Measurements from ENCODE around the gene NT5C2. TPM values are rescaled to one million over a fixed set of nuclear protein-coding genes. Genes with fewer than 3 reads are reported as not detected.

NT5C2 gene
- total and polyA plus RNA-seq, 2 donors (not counting 3 experiments of a cell fraction or from before 2014, with no cell fraction given) = 47.2 to 69.9 TPM

- peaks cover 3% of the 10 kb centered on the region for H4K20me1 ChIP-seq (replicated peaks; ENCODE audit: control insufficient read depth, extremely low read depth, insufficient read depth, low read length)
Observed at GRCh38 chr10:103192451-103193106, 493 bp downstream of the NT5C2 start.

GRCh38 chr10:103192089-103192450 is 1.0 kb downstream of the NT5C2 start:
- FAIRE-seq (no peak), DNase-seq (ENCODE audit: low read depth, low spot score) (no peak)
- BruUV-seq (replicated peaks) = TSS peak; percentile 61
- Histone ChIP-seq H2AFZ (ENCODE audit: low read depth, low read length) (no peak overlapping the region), H3K9me3 (replicated peaks; ENCODE audit: control insufficient read depth, insufficient read depth, low read length) (no peaks in the 10 kb centered on the region), H3K4me1 (ENCODE audit: control insufficient read depth, extremely low read depth, insufficient read depth, low read length) (peaks cover 30% of the 10 kb centered on the region), H3K4me3 (replicated peaks in 1 of 3; ENCODE audit: insufficient read depth in 1 of 3, low read depth in 1 of 3, low read length in 3 of 3) (peak overlapping the region; percentile 61 to 95 (median 71)), H3K27ac (ENCODE audit: insufficient read depth, low read depth, low read length) (peak overlapping the region; percentile 80), H3K79me2 (ENCODE audit: control insufficient read depth, insufficient read depth, low read length) (peaks cover 53% of the 10 kb centered on the region), H3K27me3 (ENCODE audit: control insufficient read depth in 2 of 2, insufficient read depth in 2 of 2, low read length in 2 of 2) (no peaks in the 10 kb centered on the region), H4K20me1 (replicated peaks; ENCODE audit: control insufficient read depth, extremely low read depth, insufficient read depth, low read length) (peaks cover 4% of the 10 kb centered on the region), H3K9ac (replicated peaks; ENCODE audit: extremely low read depth, insufficient read depth, low read length) (peak overlapping the region; percentile 79), H3K4me2 (ENCODE audit: insufficient read depth, low read length) (peak overlapping the region; percentile 99), H3K36me3 (ENCODE audit: control insufficient read depth in 2 of 2, extremely low read depth in 1 of 2, insufficient read depth in 2 of 2, low read length in 2 of 2) (no peaks in the 10 kb centered on the region), H3K9me1 (replicated peaks; ENCODE audit: control insufficient read depth, extremely low read depth, insufficient read depth, low read length) (no peaks in the 10 kb centered on the region)
- ChIA-PET POLR2A (interaction anchor here (0.6 to 3.3 kb wide), 9 partner anchors 15 to 274 kb away, joined by 3 to 28 read pairs (median 6); partner anchors contain the start of gene CNNM2), CTCF (interaction anchor here (1.0 to 6.4 kb wide), 14 partner anchors 11 to 477 kb away, joined by 3 to 89 read pairs (median 5); partner anchors contain the start of genes ARL3, CNNM2, RPEL1 and SFXN2)
- TF ChIP-seq POLR2AphosphoS5 (IDR thresholded peaks at IDR 0.05; ENCODE audit: insufficient read depth, low read depth, low read length) = no peak
- no peak for TF ChIP-seq MYC (IDR thresholded peaks at IDR 0.05; ENCODE audit: low read depth, low read length)
- no peak for TF ChIP-seq GATA2 (IDR thresholded peaks at IDR 0.05; ENCODE audit: insufficient read depth, insufficient read length, low read depth, low read length)
- TF ChIP-seq EZH2 (IDR thresholded peaks at IDR 0.05; ENCODE audit: borderline replicate concordance, low read depth, low read length, severe bottlenecking) = no peak
- TF ChIP-seq MAX (IDR thresholded peaks at IDR 0.05; ENCODE audit: insufficient read depth, insufficient read length) = no peak
- TF ChIP-seq FOS (IDR thresholded peaks at IDR 0.05; ENCODE audit: borderline replicate concordance, insufficient read depth, low read length) = no peak
- TF ChIP-seq CTCF (IDR thresholded peaks at IDR 0.05; ENCODE audit: extremely low read depth in 1 of 2, insufficient read depth in 1 of 2, low read depth in 1 of 2, low read length in 2 of 2) = no peak
- no peak for TF ChIP-seq JUN (IDR thresholded peaks at IDR 0.05; ENCODE audit: borderline replicate concordance, insufficient read depth, insufficient read length, low read depth)
- TF ChIP-seq POLR2A (IDR thresholded peaks at IDR 0.05; ENCODE audit: low read depth, low read length) = no peak
- dilution Hi-C loops (cut with MboI; ENCODE audit: extremely low pct_ligation_motif_present, low sequenced_read_pairs) = no loop called here
- intact Hi-C loops (cut with micrococcal nuclease) = loop anchor here (1.0 to 2.0 kb wide), 5 partner anchors 8 to 275 kb away; no protein-coding TSS in a partner anchor

More at GRCh38 chr10:103192451-103193106, 493 bp downstream of the NT5C2 start:
- Histone ChIP-seq H2AFZ (ENCODE audit: low read depth, low read length) (peak overlapping the region; percentile 4), H3K79me2 (ENCODE audit: control insufficient read depth, insufficient read depth, low read length) (peaks cover 49% of the 10 kb centered on the region), H3K4me2 (ENCODE audit: insufficient read depth, low read length) (peak overlapping the region; percentile 99), H3K9me3 (replicated peaks; ENCODE audit: control insufficient read depth, insufficient read depth, low read length) (no peaks in the 10 kb centered on the region), H3K4me1 (ENCODE audit: control insufficient read depth, extremely low read depth, insufficient read depth, low read length) (peaks cover 35% of the 10 kb centered on the region), H3K4me3 (replicated peaks in 1 of 3; ENCODE audit: insufficient read depth in 1 of 3, low read depth in 1 of 3, low read length in 3 of 3) (peak overlapping the region; percentile 61 to 95 (median 71)), H3K9me1 (replicated peaks; ENCODE audit: control insufficient read depth, extremely low read depth, insufficient read depth, low read length) (no peaks in the 10 kb centered on the region), H3K9ac (replicated peaks; ENCODE audit: extremely low read depth, insufficient read depth, low read length) (peak overlapping the region; percentile 79), H3K36me3 (ENCODE audit: control insufficient read depth in 2 of 2, extremely low read depth in 1 of 2, insufficient read depth in 2 of 2, low read length in 2 of 2) (no peaks in the 10 kb centered on the region), H3K27me3 (ENCODE audit: control insufficient read depth in 2 of 2, insufficient read depth in 2 of 2, low read length in 2 of 2) (no peaks in the 10 kb centered on the region), H3K27ac (ENCODE audit: insufficient read depth, low read depth, low read length) (peak overlapping the region; percentile 80)
- ChIA-PET POLR2A (interaction anchor here (0.6 to 3.3 kb wide), 11 partner anchors 10 to 275 kb away, joined by 3 to 28 read pairs (median 4); partner anchors contain the start of gene CNNM2), CTCF (interaction anchor here (0.8 to 6.4 kb wide), 18 partner anchors 8 to 478 kb away, joined by 3 to 89 read pairs (median 4); partner anchors contain the start of genes ARL3, CNNM2, CYP17A1 and RPEL1)
- TF ChIP-seq POLR2A (IDR thresholded peaks at IDR 0.05; ENCODE audit: low read depth, low read length) = peak; percentile 48
- no peak for TF ChIP-seq MAX (IDR thresholded peaks at IDR 0.05; ENCODE audit: insufficient read depth, insufficient read length)
- FAIRE-seq = peak; percentile 68
- dilution Hi-C loops (cut with MboI; ENCODE audit: extremely low pct_ligation_motif_present, low sequenced_read_pairs) = no loop called here
- intact Hi-C loops (cut with micrococcal nuclease) = loop anchor here (1.0 to 2.0 kb wide), 6 partner anchors 8 to 276 kb away; no protein-coding TSS in a partner anchor
- BruUV-seq (replicated peaks) = no TSS peak
- DNase-seq (ENCODE audit: low read depth, low spot score) = peak; percentile 90

Data from endothelial cell of umbilical vein (primary cell).